GM18499 (cell line): ENCODE data around the gene ERI3.

ENCODE experiments used
- ATAC-seq: cut with Tn5 transposase; IDR thresholded peaks from one replicate; pipeline ENCODE4 v1.9.1; 2021; ENCODE audit warnings: moderate number of reproducible peaks; ENCODE audit not compliant: insufficient read depth, unreplicated experiment

The ERI3 gene, protein sequence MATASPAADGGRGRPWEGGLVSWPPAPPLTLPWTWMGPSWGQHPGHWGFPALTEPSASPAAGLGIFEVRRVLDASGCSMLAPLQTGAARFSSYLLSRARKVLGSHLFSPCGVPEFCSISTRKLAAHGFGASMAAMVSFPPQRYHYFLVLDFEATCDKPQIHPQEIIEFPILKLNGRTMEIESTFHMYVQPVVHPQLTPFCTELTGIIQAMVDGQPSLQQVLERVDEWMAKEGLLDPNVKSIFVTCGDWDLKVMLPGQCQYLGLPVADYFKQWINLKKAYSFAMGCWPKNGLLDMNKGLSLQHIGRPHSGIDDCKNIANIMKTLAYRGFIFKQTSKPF

DNA sequence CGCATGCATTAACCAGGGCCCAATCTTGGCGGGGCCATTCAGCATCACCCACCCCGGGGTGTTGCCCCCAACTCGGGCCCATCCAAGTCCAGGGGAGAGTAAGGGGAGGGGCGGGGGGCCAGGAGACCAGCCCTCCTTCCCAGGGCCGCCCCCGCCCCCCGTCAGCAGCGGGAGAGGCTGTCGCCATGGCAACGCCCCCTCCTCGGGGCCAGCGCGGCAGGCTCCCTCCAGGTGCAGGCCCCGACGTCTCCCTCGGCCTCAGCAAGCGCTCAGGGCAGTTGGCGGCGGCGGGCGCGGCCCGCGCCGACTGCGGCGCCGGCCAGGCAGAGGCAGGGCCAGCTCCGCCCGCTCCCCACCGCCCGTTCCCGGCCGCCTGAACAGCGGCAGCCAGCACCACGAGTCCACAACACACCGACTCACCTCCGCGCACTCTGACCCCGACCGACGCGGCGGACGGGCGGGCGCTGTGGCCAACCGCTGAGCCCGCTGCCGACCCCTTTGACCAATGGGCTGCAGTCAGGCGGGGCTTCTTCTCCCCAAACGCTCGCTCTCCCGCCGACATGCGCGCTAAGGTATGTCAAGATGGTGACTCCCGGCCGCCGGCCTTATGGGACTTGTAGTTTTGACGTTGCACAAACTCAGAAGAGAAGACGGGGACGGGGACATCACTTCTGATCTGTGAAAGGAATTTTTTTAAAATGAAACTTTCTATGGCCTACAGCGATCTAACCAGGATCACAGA is at the start of gene ERI3:
Gene ERI3, minus strand, starts transcription at position 418 of the 742 bp plus-strand sequence. Its CDS starts 231 bp downstream, at position 187.
- peak; percentile 76 for ATAC-seq

DNA sequence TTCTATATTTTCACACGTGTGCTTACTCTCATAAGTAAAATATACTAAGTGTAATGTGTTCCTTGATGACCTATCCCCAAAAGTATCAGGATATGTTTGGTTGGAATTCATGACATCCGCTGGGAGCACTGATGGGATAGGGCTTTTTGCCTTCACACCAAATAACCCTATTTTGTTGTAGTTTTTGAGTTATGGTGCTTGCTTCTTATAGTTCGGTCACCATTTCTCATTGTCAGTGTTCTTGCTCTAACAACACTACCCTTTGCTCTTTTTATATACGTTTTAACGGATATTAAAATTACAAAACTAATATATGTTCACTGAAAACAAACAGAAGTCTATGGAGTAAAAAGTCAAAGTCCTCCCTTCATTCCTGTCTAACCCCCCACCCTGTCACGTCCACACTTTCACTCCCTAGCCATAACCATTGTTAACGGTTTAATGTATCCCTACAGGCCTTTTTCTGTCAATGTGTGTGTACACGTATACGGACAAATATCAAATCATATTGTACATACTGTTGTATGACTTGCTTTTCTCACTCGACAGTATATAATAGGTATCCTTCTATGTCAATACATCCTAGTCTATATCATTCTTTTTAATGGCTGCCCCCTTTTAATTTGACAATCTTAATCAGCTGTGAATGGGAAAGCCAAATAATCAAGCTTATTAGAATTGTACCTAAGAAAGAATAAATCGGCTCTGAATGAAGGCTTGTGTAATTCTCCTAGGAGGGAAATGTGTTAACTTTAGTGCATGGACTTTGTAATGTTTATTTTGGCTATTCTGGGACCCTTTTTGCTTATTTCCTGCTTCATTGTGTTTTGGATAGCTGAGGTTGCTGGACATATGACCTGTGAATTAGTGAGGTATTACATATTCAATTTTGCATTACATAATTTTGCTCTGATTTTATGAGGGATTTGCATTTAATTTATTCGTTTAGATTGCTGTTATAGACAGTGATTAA is 46.5 kb upstream of the ERI3 start:
- ATAC-seq, result no peak

DNA sequence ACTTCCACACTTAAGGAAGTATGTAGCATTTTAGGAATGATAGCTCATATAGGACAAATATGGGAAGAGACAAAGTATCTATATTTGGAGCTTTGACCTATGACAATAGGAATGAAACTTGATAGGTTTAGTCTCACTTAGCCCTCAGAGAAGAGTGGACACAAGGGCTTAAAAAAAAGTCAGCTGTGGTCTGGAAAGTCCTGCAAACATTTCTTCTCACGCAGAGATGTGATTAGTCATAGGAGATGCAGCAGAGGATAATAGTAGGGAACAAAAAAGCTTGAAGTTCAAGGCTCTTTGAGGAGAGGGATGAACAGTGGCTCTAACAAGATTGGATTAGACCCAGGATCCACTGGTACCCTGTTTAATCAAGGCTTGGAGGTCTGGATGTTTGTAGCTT is 35.2 kb upstream of the ERI3 start:
- no peak for ATAC-seq

DNA sequence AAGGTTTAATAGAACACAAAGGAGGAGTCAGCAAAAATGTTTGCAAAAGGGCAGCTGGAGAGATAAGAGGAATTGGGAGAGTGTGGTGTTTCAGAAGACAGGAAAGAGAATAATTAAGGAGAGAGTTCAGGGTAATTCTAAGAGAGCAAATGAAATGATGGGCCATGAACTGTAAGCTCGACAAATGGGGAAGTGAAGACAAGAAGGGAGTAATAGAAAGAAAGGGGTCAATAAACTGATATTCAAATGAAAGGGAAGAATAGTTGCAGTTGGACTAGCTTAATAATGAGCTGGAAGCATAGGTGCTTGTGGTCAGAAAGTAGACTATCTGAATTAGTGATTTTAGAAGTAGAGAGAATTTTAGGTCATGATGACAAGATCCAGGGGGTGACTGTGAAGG is 34.4 kb upstream of the ERI3 start:
- ATAC-seq, result no peak

DNA sequence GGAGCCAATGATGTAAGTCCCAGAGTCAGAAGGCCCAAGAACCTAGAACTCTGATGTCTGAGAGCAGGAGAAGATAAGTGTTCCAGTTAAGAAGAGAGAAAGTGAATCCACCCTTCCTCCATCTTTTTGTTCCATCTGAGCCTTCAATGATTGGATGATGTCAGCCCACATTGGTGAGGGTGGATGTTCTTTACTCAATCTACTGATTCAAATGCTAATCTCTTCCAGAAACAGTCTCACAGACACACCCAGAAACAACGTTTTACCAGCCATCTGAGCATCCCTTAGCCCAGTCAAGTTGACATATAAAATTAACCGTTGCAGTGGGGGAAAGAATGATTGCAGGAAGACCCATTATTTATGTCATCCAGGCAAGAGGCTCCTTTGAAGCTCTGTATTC is 33.5 kb upstream of the ERI3 start:
- no peak for ATAC-seq

DNA sequence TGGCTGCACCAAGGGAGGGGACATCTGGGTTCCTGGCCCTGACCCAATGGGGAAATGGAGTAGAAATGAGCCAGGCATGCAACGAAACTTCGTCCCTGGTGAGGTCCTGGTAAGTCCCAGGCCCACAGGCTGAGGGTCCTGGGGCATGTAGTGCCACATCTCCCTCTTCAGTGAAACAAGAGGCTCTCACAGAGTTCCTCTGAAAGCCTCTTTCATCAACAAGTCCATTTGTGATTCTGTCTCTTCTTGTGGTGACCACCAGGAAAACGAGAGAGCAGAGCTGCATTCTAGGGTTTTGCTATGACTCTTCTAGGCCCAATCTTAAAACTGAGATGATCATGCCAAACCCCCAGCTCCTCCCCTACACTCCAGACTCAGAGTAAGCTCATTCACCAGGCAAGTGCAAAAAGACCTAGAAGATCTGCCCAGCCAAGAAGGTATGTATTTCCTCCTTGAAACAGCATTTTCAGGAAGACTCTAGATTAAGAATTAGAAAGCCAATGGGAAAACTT is 25.7 kb upstream of the ERI3 start:
- ATAC-seq, result no peak

DNA sequence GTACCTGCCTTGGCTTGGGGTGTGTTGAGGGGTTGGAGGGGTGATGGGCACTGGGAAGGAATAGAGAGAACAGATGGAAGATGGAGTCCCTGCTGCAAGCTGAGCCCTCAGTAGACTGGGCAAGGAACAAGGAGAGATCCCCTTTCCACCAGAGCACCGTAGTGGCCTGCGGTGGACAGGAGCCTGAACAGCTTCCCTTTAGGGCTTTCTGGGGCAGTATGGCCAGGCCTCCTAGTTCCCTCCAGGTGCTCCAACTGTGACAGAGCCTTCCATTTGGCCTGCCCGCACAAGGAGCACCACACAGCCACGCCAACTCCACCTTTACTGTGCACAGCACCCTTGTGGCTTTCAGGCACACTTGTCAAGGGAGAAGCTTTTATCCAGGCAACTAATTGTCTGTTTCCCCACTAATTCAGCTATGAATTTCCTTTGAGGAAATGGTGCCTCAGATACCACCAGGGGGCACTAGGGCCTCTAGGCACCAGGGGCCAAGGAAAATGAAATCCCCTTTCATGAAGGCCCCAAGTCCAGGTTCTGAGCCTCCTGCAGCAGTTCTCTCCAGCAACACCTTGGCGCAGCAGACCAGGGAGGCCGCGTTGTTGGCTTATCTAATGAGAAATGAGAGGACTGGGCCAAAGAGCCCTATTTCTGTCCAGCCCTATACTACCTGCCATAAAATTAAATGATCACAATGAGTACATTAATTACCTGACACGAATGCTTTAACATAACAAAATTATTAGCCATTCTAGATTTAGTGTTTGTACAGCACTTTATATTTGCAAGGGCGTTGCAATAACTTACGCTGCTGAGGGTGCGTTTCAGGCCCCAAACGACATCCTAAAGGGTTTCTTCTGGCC is 23.1 kb upstream of the ERI3 start:
- ATAC-seq, result no peak

DNA sequence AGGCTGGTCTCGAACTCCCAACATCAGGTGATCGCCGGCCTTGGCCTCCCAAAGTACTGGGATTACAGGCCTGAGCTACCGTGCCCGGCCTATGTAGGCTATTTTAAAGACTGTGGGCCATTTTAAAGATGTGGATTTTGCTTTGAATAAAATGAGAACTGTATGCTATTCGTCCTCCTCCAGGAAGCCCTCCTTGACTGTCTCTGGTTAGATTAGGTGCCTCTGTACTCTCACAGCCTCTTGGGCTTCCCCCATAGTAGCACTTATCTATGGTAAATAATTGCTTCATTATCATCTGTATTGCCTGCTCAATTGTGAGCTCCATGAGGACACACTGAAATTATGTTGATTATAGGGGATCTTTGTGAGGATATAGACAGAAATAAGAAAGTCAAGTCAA is 20.5 kb upstream of the ERI3 start:
- ATAC-seq, result no peak

DNA sequence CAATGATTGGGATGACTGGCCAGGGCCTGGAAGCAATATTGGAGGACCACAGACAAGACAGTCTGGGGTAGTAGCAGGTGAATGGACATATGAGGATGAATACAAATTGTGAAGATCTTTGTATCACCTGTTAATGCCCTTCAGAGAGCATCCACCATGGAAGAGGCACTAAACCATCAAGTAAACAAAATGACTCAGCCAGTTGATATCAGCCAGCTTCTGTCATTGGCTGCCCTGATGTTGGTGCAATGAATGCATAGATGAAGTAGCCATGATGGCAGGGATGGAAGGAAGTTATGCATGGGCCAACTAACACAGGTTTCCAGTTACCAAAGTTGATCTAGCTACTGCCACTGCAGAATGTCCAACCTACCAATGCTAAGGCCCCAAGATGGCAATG is 16.1 kb upstream of the ERI3 start:
- ATAC-seq, result no peak

DNA sequence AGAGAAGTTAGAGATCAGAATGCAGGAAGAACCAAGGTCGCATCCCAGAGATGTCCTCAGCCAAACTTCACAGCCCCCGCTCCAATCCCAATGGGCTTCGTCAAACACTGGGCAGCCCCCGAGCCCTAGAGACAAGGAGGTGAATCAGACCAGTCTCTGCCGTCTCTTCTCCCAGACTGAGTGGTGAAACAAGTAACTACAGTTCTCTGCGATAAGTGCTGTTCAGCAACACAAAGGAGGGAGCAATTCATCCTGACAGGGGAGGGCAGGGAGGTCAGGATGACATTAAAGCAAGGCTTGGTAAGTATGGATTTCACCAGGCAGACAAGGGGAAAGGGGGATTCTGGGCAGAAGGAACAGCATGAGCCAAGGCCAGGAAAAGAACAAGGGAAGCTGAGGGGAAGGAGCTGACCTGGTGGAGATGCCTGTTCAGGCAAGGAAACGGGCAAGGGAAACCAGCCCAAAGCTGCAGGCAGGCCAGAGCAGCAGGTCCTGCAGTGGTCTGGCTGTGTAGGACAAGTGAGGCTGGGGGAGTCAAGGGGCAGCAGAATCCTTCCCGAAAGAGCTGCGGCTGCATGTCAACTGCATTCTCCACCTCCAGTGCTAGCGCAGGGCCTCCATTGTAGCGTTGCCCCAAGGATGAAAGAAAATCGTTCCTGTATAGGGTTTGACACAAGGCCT is 13.6 kb upstream of the ERI3 start:
- no peak for ATAC-seq

DNA sequence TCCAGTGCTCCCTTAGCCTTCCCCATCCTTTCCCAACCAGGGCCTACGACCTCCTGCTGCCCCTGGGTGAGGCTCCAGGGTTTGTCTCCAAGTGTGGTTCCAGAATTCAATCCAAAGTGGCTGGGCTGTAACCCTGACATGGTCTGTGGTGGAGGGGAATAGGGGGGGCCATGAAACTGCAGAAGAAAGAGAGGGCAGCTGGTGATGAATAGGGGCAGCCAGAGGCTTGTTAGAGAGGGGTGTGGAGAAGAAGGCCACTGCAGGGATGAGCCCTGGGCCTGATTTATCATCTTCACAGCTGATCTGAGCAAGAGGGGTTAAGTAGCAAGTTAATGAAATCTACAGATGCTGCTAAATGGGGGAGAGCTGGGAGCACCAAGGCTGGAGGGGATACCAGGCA is 12.9 kb upstream of the ERI3 start:
- no peak for ATAC-seq

DNA sequence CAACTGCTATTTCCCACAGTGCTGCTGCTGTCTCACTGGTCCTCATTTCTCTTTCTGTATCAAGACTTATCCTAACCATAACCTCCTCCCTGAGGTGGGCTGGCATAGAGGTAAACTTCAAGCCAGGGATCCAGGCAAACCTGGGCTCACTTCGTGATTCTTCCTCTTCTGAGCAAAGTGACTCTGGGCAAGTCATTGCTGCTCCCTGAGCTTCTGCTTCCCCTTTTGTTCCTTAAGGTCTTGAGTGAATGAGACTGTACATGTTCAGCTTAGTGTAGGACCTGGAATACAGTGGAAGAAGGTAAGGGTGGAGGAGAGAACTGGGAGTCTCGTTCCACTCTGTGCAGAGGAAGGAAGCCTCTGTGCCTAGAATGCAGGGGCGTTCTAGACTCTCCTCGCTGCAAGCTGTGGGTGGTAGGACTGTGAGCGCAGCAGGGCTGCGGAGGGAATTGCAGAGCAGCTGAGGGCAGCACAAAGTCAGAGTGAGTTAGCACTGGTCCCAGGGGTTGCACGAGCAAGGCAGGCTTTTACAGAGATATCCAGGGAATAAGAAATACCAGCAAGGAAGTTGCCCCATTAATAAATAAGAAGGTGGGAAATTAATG is 11.4 kb upstream of the ERI3 start:
- ATAC-seq, result no peak

DNA sequence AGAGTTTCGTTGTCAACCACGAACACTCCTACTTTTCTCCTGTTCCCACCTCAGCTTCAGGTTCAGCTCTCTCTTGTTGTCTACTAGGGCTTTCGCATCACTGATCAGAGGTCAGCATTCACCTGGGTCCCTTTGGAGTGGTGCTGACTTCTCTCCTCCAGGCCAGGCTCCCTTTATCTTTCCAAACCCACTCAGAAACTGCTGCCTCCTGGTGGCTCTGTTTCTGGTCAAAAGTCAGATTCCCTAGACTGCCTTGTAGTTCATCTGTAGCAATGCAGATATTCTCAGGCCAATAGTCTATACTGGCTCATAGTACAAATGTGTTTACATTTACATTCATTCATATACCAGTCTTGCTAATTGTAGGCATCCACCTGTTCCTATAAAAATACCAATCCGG is 6.4 kb upstream of the ERI3 start:
- no peak for ATAC-seq

DNA sequence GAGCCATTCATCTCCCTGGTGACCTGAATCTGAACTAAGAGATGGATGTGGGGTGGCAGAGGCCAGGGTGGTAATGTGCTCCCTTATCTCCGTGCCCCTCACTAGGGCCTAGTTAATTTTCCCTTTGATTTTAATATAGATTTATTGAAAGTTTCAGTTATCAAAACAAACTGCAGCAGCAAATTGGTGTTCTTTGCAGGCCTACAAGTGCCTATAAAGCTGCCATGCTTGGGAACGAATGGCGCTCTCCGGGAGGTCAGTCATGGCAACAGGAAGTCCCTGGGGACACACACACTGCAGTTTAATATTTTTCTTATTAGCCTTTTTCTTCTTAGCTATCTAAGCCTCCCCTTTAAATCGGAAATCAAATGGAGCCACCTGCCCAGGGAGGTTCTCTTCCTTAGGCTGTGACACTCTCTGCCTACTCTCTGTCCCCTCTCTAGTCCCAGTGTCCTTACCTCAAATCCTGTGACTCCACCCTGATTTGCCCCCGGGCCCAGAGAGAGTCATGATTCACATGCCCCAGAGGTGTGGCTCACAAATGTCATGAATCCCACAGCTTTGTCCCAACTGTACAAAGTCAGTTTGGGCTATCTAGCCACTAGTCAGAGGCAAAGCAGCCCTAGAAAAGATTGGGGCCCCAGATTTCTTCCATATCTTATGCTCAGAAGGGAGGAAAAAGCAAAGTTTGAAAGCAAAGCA is 4.3 kb upstream of the ERI3 start:
- no peak for ATAC-seq

DNA sequence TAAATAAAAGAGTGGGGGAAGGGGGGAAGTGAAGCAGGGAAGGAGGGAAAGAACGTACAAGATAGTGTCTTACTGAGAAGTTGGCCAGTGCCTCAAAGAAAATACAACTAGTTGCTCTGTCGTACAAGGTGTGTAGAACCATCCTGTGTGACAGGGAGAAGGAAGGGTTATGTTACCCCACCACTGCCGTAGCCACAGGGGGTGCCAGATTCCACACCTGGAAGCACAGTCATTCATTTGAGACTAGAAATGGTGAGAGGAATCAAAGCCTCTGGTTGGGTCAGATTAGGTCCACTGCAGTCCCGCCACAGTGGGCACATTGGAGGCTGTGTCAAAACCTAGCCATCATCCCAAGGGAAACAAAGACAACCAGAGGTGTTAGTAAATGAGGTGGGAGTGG is 2.7 kb upstream of the ERI3 start:
- ATAC-seq, result no peak

DNA sequence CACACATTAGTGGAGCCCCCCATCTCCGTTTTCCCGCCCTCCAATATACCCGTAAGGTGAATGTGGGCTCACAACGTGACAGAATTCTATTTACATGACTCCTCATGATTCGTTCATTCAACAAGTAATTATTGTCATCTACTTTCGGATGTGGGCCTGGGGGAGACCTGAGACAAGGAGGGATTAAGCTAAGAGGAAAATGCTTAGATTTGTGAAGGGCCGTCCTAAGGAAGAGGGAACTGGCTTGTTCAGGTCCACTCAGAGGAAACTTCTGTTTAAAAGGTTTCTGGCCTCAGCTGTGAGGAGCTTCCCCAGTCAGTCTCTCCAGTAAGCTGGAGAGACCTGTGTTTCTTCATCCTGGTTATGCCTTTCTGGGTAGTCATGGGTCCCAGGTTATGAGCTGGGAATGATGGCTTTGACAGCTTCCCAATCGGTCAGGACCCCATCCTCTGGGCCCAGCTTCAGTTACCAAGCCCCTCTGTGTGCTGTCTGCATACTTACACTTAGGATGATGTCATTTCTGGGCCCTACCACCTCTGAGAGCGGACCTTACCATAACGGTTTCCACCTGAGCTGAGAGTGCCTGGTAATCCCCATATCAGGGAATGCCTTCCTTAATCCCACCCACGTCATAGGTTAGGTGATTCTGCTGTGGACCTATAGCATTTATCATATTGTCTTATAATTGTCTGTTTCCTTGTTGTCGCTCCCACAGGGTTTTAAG is 687 bp upstream of the ERI3 start:
- no peak for ATAC-seq

DNA sequence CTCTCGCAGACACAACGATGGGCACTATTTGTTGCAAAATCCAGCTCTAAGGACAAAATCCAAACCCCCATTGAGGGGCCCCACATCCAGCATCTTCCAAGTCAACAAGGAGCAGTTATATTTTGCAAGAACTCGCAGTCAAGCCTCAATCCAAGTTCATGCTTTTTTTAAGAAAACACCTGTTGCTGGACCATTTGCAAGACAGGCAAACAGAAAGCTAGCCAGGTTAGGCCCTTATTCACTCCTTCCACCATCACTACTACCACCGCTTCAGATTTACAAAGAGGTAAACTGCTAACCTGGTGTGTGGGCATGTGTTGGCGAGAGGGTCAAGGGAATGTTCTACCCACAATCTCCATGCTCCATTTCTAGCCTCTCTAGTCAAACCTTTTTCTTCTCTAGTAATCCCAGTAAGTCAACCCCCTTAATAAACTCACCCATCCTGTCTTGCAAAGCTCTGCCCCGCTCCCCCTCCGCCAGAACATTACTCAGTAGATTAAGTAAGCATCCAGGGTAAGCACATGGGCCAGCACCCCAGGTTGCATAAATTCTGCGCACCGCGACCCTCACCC is 703 bp downstream of the ERI3 start:
- no peak for ATAC-seq
